ENCODE data around the gene COBLL1. TPM values are rescaled to one million over a fixed set of nuclear protein-coding genes. Genes with fewer than 3 reads are reported as not detected.

COBLL1 gene
- total RNA-seq, 1 donor from 2014 or later: 4.2 TPM

DNA sequence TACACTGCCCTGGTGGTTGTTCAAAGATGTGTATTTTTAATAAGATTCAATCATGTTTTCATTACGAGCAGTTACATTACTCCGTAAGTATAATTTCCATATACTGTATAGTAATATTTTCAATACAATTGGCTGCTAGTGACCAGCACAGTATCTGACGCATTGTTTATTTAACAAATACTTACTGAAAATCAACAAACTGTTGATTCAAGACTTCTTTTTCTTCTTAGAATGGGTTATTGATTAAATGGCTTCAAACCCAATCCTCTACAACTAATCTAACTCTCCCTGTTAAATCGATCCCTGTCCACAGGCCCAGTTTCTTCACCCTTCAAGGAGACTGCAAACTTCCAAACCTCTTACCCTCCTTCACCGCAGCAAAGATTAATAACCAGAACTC is 18.5 kb downstream of the COBLL1 start:
- no peak for DNase-seq (ENCODE audit: low read depth in 2 of 2)

DNA sequence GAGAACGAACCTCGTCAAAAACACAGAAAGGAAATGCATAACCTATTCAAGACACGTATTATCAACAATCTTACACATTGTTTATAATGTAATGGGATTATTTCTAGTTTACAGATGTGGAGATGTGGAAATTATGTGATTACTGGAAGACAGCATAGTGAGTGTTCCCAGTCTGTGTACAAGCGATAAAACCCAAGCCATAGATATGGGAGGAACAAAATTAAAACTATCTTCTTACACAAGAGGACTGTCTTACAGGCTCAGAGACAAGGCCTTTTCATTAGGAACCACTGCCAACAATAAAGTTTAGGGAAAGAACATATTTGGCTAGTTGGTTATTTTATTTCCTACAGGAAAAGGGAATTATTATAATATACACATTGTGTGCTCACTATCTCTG is 20.3 kb downstream of the COBLL1 start:
- DNase-seq (ENCODE audit: low read depth in 2 of 2): no peak

DNA sequence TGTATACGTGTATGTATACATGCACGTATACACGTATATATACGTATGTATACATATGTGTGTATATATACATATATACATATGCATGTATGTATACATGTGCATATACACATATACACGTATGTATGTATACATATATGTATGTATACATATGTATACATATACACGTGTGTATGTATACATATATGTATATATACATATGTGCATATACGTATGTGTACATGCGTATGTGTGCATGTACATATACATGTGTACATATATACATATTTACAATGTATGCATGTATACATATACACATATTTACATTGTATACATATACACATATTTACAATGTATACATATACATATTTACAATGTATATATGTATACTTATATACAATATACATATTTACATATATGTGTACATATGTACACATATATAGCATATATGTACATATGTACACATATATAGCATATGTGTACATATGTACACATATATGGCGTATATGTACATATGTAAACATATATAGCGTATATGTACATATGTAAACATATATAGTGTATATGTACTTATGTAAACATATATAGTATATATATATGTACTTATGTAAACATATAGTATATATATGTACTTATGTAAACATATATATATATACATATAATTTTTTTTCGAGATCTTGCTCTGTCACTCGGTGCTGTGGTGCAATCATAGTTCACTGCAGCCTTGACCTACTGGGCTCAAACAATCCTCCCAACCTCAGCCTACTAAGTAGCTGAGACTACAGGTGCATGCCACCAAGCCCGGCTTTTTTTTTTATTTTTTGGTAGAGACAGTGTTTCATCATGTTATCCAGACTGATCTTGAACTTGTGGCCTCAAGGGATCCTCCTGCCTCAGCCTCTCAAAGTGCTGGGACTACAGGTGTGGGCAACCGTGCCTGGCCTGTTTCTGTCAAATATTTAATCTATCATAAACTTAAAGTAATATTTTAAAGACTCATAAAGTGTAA is 23.2 kb downstream of the COBLL1 start:
- no peak for DNase-seq (ENCODE audit: low read depth in 2 of 2)

DNA sequence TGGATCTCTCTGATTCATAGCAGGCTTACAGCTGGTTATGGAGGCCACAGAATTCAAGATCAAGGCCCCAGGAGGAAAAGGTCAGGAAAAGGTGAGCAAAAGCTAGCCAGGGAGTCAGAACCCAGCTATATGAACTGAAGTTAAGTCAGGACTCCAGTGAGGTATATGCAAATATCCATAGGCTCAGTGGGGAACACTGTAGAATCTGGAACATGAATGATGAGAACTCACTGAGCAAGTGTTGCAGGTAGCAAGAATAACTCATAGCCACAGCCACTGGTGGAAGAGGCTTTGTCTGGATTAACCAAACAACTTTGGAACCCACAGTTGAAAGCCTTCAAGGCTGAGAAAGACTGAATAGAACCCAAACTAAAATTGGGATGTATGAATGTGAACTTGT is 24.7 kb downstream of the COBLL1 start:
- DNase-seq (ENCODE audit: low read depth in 2 of 2): no peak

DNA sequence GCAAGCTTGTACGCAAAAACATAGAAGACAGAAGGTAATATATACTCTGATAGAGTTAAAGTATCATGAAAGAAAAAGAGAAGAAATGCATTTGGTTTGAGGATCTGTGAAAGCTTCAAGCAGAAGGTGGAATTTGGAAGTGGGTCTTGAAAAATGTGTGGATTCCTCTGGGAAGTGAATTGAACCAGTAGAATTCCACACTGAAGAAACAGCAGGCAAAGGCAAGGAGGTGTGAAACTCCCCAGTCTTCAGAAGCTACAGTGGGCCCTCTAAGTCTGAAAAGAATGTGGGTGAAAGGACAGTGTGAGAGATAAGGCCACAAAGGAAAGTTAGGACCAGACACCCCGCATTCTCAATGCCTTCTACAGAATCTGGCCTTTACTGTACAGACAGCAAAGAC is 25.6 kb downstream of the COBLL1 start:
- DNase-seq (ENCODE audit: low read depth in 2 of 2): no peak

DNA sequence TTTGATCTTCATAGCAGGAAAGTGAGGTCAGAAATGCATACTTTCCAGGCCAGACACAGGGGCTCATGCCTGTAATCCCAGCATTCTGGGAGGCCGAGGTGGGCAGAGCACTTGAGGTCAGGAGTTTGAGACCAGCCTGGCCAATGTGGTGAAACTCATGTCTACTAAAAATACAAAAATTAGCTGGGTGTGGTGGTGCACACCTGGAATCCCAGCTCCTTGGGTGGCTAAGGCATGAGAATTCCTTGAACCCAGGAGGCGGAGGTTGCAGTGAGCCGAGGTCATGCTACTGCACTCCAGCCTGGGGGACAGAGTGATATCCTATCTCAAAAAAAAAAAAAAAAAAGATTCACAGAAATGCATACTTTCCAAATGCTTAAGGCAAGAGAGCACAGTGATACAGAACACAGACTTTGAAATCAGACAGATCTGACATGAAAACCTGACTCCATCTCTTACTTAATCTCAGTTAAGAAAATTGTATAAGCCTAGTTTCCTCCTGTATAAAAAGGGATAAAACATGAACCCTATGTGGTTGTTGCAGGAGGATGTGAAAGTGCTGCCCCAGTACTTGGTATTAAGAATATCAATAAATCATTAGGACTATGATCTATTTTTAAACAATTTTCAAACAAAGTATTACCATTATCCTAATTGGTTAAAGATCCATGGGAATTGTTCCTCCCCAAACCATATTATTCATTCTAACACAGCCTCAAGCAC is 26.4 kb downstream of the COBLL1 start:
- DNase-seq (ENCODE audit: low read depth in 2 of 2): no peak

DNA sequence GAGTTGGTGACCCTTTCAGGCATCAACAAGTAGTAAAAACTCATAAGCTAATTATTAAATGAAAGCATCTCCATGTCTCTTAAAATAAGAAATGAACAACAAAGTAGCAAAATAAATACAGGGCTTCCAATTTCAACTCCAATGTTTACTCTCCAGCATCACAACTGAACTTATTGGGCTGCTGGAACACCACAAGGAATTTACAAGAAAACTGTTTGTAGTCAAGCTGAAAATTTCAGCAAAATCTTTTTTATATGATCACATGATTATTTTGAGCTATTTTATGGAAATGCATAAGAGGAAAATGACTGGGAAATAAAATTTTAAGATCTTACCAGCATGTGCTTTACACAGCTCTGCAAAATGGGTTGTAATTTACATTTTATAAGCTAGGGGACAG is 28.1 kb downstream of the COBLL1 start:
- DNase-seq (ENCODE audit: low read depth in 2 of 2): no peak

DNA sequence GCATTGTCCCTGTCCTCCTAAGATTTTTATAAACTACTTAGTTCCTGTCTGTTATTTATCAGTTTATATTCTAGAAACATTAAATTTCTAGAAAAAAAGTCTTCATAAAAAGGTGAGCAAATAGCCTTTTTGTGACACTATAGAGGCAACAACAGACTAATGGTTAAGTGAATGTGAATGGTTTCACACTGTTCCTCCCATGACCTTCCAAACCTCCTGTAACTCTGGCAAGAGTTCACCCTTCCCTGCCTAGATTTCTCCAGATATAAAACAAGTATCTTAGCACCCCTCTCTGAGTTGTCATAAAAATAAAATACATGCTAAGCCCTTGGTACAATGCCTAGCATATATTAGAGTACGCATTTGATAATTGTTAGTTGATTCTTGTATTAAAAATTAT is 29.2 kb downstream of the COBLL1 start:
- no peak for DNase-seq (ENCODE audit: low read depth in 2 of 2)

DNA sequence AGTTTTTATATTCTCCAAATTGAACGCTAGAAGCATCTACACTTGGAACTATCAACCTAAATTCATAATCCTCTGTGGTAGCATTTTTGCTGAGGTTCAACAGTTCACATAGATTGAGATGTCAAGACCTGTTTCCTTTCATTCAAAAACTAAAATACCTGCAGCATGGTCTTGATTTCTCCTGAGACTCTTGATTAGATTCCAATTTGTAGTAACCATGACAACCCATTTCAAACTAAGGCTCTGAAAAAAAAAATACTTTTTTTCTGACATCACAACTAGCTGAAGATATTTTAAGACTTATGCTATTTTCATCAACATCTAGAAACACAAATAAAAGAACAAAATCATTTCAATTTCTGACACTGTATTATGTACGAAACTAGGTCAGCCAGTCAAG is 29.8 kb downstream of the COBLL1 start:
- DNase-seq (ENCODE audit: low read depth in 2 of 2): no peak

DNA sequence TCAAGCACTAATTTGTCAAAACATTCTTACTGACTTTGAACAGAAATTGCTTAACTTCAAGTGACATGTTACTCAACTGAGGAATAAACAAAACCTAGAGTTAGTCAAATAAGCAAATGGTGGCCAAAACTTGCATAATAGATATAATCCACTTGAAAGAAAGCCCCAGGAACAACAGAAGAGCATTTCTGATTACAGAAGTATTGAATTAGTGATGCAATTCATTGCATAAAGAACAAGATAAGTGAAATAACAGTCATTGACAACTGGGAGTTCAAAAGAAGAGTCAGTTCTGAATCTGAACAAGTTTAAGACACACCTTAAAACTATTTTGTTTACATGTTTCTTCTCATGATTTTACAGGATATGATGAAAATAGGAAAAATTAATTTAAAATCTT is 30.8 kb downstream of the COBLL1 start:
- DNase-seq (ENCODE audit: low read depth in 2 of 2): no peak

DNA sequence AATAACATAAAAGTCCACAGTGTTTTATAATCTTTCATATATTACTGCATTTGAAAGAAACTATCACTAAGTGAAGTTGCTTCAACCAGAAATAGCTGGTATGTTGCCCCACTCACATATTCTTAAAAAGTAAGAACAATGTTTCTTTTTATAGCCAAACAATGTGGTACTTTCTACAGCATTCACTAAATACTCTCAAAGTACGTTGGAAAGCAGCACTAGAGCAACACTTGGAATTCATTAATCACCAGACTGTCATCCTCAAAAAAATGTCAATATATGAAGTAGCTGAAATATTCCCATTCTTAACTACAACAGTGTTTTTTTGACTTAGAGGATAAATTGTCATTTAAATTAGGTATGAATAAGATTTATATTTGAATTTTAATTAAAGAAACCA is 32.8 kb downstream of the COBLL1 start:
- DNase-seq (ENCODE audit: low read depth in 2 of 2): peak in 1 of 2 donors; percentile 61

DNA sequence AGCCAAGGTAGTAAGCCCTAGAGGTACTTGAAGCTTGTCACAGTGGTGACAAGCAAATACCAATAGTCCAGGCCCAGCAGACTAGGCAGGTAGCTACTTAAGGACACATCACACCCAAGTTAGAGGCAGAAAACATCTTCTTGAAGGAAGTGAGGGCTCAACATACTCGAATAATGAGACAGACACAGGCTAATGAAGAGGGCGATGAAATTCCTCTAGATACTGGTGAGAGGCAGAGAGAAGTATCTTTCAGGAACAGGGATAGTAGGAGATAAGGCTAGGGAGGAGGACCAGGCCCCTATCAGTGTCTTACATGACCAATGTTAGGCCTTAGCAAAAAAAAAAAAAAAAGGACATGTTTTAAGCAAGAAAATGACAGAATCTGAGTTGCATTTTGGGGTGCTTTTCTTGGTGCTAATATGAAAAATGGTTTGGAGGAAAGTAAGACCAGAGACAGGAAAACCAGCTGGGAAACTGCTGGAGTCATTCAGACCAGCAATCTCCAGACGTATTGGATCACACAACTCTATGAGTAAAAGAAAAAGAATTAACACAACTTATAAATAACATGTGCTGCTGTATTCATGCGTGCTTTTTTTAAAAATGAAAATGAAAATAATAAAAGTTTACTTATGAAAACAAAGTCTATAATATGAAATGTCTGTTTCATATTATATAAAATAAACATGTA is 37.7 kb downstream of the COBLL1 start:
- peak in 1 of 2 donors; percentile 24 for DNase-seq (ENCODE audit: low read depth in 2 of 2)

DNA sequence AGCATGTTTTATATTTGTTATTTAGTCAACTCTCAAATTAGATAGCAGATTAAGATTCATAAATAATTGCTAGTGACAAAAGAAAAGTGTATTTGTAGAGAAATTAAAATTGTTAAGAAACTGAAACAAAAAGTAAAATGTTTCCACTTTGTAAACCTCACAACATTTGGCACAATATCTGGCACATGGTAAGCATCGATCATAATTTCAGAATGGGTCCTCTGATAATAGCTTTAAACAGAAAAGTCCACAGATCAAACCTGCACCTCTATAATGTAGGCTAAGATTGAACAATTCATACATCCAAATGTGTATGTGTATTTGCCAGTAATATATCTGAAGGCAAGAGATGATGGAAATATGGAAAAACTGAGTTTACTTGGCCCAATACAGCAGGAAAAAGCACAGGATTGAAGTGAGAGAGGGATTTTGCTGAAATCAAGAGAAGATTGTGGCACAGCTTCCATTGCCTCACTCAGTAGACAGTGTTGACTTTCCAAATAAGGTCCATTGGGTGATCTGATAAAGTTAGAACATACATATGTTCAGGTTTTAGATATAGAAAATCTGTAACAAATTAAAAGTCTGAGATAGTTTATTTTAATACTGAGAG is 39.4 kb downstream of the COBLL1 start:
- peak in 1 of 2 donors; percentile 68 for DNase-seq (ENCODE audit: low read depth in 2 of 2)

DNA sequence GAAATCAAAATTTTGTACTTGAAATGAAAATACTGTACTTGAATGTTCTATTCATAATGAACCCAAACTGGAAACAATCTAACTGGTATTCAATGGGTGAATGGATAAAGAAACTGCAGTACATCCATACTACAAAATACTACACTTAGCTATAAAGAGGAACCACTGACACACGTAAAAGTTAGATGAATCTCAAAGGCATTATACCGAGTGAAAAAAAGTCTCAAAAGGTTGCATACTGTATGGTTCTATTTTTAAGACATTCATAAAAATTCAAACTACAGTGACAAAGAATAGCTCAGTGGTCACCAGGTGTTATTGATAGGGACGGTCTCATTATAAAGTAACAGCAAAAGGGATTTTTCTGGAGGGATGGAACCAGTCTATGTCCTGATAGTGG is 41.1 kb downstream of the COBLL1 start:
- DNase-seq (ENCODE audit: low read depth in 2 of 2): no peak

DNA sequence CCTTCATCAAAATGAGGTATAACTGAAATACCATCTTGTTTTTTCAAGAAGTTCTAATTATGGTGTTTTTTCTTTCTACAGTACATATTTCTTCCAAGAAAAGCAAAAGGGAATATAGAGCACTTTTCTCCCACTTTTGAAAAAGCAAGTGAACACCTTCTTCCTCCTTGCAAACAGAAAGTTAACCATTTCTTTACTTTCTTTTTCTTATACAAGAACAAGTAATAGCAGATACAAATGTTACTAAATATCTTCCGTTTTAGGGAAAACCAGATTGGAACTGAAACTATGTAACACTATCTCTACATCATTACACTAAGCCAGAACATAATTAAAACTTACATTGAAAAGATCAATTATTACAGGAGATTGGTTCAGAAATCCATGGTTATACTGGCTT is 44.0 kb downstream of the COBLL1 start:
- no peak for DNase-seq (ENCODE audit: low read depth in 2 of 2)

DNA sequence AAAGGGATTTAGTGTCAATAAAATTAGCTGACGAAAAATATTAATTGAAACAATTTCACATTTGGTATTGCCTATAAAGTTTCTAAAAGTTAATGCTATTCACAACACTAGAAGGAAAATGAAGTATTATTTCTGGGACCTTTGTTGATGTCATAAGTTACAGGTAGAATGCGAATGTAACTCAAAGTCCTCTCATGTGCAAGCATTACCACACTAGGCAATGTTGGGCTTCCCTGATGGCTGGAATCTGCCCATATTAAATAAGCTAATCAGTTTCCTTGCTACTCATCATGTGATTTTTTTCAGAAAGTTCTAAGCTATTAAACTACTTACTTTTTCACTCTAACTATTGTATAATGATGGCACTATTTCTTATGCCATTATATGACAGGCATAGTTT is 44.6 kb downstream of the COBLL1 start:
- DNase-seq (ENCODE audit: low read depth in 2 of 2): no peak

DNA sequence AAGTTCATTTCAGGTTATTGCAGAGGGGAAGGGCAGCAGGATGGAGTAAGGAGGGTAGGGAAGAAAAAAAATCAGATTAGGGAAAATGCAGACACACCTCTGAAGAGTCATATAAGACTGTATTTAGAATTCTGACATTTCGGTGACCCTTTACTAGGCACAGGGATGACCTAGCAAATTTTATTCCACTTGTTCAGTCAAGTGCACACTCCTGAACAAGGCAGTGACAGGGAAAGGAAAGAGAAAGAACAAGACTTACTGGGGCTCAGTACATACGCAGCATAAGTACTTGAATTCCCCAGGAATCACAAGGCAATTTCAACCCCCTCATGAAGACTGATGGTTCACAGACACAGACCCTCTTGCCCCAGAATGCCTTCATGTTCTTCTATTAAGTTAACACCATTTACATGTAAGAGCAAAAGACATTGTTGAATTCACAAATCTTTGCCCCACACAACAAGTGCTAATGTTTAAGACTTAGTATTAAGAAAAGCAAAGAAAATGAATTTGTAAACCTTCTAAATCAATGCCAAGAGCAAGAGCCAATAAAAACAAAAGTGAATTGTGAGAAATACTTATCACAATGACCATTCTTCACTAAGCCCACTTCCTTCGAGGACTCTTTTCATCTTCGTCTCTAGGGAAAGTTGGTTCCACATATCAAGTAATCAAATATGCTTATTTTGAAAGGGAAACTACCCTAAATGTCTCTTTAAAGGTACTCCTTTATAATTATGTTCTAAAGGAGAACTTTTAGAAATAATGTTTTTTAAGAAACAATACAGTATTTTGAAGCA is 47.0 kb downstream of the COBLL1 start:
- peak in 1 of 2 donors; percentile 74 for DNase-seq (ENCODE audit: low read depth in 2 of 2)

DNA sequence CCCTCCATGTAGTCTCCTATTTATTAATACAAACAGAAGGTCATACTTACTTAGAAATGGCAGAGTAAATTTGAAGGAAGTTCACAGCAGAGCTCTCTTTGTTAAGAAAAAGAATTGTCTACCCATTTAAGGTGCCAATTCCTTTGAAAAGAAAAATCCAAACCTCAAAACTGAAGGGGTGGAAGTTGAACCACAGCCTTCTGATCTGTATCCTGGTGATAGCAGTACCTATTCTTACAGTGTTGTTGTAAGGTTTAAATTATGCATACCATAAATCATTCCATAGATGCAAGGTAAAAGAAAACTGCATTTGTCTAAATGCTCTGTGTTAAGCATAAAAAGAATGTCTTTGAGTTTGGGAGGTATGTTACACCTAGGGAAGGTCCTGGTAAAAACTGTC is 47.6 kb downstream of the COBLL1 start:
- DNase-seq (ENCODE audit: low read depth in 2 of 2): no peak

DNA sequence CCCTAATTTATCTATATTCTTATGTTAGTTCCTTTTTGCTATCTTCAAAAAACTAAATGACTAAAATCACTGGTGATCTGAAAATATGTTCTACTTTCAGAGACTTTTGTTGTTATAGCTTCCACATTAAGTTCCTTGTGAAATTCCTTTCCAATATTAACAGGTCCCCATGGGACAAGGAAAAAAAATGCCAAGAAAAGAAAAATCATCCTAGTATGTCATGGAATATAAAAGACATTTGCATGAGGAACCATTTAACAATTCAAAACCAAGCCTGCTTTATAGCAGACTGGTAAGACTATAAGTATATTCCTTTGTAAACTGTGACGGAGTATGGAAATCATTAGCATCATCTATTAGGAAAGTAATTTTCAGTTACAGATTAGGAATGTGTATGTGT is 48.1 kb downstream of the COBLL1 start:
- DNase-seq (ENCODE audit: low read depth in 2 of 2): no peak

DNA sequence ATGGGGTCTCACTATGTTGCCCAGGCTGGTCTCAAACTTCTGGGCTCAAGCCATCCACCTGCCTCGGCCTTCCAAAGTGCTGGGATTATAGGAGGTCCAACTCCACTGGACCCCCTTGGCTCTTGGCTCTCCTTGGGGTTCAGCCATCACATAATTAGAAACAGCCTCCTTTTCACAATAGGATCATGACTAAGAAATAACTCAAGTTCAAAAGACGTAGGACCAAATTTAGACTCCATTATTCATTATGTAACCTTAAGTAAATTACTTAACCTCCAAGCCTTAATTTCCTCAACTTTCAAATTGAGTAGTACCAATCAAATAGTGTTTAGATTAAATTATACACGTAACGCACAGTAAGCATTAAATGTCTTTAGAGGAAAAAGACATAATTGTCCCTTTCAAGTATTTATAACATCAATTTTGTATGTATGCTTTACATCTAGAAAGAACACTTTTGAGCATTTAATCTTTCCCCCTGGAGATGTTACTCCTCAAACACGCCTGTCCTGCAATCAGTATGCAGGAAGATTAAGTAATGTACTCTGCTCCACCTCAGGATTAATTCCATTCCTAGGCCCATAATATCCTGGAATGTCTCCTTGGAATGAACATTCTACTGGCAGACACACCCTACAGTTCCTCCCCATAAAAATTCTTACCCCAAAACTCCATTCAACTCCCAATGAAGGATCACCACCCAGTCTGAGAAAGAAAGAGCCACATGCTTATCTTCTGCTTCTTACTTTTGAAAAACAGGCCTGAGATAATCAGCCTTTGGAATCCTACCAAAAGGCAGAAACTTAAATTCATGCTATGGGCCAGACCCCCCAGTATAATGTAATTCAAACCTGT is 49.1 kb downstream of the COBLL1 start:
- no peak for DNase-seq (ENCODE audit: low read depth in 2 of 2)
